ENCODE measurements around the gene TRUB2.

The TRUB2 gene

DNA sequence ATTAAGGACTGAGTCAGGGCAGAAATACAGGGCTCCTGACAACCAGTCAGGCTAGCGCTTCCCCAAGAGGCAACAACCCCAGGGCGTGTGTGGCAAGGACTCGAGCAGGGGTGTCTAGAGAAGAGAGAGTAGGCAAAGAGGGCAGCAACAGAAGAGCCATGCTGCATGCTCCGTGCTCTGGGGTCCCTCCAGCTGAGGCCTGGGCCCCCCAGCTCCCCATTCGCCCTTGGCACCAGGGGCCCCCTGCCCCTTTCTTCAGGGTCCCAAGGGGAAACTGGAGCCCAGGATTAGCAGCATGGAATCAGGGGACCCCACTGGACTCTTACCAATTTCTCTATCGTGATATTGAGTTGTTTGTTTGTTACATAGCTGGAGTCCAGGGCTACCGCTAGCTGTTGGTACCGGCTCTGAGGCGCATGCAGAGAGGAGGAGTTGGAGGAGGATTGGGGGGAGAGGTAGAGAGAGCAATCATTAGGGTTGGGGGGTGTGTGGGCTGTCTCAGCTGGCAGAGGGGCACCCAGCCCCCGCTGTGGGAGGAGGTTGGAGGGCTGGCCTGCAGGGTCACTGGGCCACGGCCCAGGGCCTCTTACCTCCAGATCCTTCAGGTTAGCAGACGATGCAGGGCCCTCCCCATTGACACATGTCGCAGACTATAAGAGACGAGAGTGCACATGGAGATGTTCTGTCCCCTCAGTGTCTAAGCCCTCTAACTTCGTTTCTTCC lies 55.2 kb downstream of the TRUB2 start:
- TF ChIP-seq, protein P1, sequence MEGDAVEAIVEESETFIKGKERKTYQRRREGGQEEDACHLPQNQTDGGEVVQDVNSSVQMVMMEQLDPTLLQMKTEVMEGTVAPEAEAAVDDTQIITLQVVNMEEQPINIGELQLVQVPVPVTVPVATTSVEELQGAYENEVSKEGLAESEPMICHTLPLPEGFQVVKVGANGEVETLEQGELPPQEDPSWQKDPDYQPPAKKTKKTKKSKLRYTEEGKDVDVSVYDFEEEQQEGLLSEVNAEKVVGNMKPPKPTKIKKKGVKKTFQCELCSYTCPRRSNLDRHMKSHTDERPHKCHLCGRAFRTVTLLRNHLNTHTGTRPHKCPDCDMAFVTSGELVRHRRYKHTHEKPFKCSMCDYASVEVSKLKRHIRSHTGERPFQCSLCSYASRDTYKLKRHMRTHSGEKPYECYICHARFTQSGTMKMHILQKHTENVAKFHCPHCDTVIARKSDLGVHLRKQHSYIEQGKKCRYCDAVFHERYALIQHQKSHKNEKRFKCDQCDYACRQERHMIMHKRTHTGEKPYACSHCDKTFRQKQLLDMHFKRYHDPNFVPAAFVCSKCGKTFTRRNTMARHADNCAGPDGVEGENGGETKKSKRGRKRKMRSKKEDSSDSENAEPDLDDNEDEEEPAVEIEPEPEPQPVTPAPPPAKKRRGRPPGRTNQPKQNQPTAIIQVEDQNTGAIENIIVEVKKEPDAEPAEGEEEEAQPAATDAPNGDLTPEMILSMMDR (conservative IDR thresholded peaks at IDR 0.05; ENCODE audit: low read depth, low read length): no peak
- H3K4me3 ChIP-seq (ENCODE audit: low read length): no peak overlapping the region
- no peak for DNase-seq (ENCODE audit: low read depth)

DNA sequence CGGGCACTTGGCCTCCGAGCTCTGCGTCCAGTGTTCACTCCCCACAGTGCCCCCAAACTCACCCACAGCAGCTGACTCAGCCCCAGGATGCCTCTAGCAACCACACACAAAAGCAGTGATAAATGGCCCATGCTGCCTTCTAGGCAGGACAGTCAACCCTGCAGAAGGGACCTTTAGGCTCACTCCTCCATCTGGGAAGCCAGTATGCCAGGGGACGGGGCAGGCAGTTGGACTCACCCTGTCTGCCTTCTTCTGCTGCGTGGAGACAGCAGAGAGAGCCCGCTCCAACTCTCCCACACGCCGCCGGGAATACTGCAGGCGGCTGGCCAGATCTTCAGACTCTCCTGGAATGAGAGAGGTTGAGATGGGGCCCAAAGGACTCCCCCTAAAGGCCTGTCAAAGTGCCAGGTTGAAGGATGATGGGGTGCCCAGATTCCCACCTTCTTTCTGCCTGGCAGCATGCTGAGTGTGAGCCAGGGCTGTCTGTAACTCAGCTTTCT lies 56.8 kb downstream of the TRUB2 start:
- TF ChIP-seq, protein P1 (conservative IDR thresholded peaks at IDR 0.05; ENCODE audit: low read depth, low read length): no peak
- no peak overlapping the region for H3K4me3 ChIP-seq (ENCODE audit: low read length)
- no peak for DNase-seq (ENCODE audit: low read depth)

DNA sequence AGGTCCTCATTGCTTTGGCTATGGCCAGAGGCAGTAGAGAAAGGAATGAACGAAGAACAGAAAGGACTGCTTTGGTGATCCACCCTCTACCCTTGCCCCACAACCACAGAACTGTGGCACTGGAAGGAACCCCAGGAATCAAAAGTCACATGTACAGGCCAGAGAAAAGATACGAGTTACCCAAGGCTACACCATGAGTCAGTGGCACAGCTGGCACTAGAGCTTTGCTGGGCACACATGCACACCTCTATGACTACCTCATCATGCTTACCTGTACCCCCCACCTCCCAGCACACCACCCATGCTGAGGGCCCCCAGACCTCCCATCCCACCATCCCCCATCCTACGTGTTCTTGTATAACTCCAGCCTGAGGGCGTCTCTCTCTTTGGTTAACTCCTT lies 59.6 kb downstream of the TRUB2 start:
- TF ChIP-seq, protein P1 (conservative IDR thresholded peaks at IDR 0.05; ENCODE audit: low read depth, low read length): no peak
- DNase-seq (ENCODE audit: low read depth): no peak
- H3K4me3 ChIP-seq (ENCODE audit: low read length): no peak overlapping the region

DNA sequence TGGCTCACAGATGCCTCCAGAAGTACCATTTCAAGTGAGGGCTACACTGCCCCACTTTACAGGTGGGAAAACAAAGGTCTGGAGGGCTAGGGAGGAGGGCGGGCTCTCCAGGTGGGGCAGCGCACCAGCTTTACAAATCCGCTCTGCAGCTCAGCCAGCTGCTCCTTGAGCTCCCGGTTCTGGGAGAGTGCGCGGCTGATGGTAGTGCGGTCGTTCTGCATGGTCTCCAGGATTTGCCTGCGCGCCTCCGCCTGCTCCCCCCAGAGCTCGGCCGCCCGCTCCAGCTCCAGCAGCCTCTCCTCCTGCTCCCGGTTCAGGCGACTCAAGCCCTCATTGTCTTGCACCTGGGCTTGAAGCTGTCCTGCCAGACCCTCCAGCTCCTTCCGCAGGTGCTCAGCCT lies 61.9 kb downstream of the TRUB2 start:
- no peak for DNase-seq (ENCODE audit: low read depth)
- TF ChIP-seq, protein P1 (conservative IDR thresholded peaks at IDR 0.05; ENCODE audit: low read depth, low read length): no peak
- H3K4me3 ChIP-seq (ENCODE audit: low read length): no peak overlapping the region

DNA sequence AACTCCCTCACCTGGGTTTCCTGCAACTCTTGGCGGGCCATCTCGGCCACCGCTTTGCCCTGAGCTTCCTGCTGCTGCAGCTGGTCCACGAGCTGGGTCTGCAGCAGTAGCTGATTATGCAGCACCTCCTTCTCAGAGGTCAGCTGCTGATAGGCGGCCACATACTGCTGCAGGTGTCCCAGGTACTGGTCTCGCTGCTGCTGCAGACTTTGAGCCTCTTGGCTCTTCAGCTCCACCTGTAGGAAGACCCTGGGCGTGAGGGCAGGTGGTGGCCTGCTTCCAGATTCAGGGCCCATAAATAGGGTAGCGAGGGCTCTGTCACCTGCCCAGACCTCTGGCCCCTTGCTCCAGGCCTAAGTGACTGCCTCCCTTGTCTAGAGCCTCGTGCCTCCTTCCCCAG lies 63.1 kb downstream of the TRUB2 start:
- TF ChIP-seq, protein P1 (conservative IDR thresholded peaks at IDR 0.05; ENCODE audit: low read depth, low read length): no peak
- no peak for DNase-seq (ENCODE audit: low read depth)
- no peak overlapping the region for H3K4me3 ChIP-seq (ENCODE audit: low read length)

DNA sequence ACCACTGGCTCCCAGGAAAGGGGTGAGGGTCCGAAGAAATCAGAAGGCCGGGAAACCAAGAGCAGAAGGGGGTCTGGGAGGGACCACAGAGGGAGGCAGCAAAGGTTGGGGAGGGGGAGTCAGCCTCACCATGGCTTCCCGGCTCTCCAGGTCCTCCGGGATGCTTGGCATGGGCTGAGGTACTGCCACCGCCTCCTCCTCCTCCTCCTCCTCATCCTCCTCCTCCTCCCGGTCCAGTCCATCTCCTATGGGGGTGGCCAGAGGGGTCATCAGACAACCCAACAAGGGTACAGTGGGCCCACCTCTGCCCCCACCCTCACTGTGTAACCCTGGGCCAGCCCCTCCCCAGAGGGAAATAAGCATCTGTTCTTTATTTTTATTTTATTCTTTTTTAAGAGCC lies 63.9 kb downstream of the TRUB2 start:
- DNase-seq (ENCODE audit: low read depth): no peak
- no peak overlapping the region for H3K4me3 ChIP-seq (ENCODE audit: low read length)
- TF ChIP-seq, protein P1 (conservative IDR thresholded peaks at IDR 0.05; ENCODE audit: low read depth, low read length): no peak

DNA sequence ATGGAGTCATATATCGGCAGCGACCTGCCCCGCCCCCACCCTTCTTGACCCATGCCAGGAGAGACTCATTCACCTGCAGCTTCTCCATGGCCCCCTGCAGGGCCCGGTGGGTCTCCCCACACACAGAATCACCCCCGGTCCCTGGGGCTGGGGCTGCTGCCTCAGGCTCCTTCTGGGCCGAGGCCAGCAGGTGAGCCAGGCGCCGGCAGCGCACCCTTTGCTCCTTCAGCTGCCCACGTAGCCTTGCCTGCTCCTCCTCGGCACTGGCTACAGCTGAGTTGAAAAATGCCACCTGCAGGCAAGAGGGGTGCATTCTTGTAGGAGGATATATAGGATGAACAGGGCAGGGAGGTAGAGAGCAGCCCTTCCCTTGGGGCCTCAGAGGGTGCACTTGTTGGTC lies 64.3 kb downstream of the TRUB2 start:
- DNase-seq (ENCODE audit: low read depth): no peak
- no peak overlapping the region for H3K4me3 ChIP-seq (ENCODE audit: low read length)
- TF ChIP-seq, protein P1 (conservative IDR thresholded peaks at IDR 0.05; ENCODE audit: low read depth, low read length): no peak

All from retinal pigment epithelial cell (primary cell).